AG09309 (cell line): ENCODE results near the gene MAB21L4.

ENCODE experiments used
- DNase-seq: peaks from one replicate; pipeline ENCODE4 v3.0.0-alpha.2; 2010; ENCODE audit warnings: low read depth
- H3K4me3 ChIP-seq: 2 replicates; pipeline ENCODE4 v1.5.1; 2011; ENCODE audit warnings: mild to moderate bottlenecking, low read depth, low read length, moderate library complexity; ENCODE audit not compliant: control insufficient read depth
- CTCF ChIP-seq: IDR thresholded peaks from 2 replicates; pipeline ENCODE4 v1.5.1; 2011; ENCODE audit warnings: mild to moderate bottlenecking, low read depth, low read length, inconsistent platforms; ENCODE audit not compliant: insufficient read depth, control insufficient read depth; ENCODE audit errors: missing control alignments

Gene MAB21L4

GRCh38 chr2:240902615-240903041 is 6.7 kb upstream of the MAB21L4 start:
- no peak for DNase-seq
- TF ChIP-seq CTCF: no peak
- H3K4me3 ChIP-seq: no peak overlapping the region

DNA sequence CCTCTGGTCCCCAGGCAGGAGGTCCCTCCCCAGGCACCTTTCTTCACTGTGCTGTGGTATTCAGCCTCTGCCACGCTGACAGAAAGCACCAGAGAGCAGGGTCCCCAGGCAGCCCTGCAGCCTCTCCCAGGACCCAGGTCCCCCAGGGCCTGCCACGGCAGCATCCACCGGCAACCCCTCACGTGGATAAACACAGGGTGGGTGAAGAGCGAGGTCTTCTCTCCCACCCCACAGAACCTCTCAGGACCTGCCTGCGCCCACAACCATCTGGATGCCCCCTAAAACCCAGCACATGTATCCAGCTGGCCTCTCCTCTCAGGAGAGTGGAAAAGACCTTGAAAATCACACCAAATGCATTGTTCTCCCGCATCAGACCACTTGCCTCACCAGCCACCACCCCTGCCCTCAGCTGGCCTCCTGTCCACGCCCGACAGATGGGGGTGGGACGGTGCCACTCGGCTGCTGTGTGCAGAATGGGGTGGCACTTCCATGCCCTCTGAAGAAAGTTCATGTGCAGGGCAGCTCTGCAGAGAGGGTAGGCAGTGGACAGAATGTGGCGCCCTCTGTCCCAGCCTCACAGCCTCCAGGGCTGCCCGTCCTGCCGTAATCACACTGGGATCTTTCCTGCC is 6.1 kb upstream of the MAB21L4 start:
- no peak overlapping the region for H3K4me3 ChIP-seq
- TF ChIP-seq CTCF: no peak
- no peak for DNase-seq

DNA sequence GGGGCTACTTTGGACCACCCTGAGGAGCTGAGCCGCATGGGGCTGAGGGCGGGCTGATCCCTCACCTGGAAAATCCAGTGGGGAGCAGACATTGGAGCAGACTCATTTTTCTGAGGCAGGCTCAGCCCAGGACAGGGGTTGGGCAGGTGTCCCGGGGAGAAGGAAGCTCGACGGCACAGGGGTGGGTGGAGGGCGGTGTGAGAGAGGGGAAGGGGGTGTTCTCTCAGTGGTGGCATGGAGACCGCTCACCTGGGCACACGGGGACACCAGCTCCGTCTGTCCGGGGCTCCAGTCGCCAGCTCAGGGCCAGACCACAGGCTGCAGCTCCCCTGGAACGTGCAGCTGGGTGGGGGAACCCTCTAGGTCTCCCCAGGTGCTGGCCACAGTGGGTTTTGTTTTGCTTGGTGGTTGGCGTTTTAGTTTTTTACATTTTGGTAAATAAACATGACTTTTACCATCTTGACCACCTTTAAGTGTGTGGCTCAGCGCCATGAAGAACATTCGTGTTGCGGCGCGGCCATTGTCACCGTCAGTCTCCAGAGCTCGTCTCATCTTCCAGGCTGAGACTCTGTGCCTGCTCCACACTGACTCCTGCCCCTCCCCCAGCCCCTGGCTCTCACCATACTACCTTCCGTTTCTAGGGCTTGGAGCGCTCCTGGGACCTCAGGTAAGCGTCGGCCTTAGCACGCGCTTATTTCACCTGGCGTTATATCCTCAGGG is 4.3 kb upstream of the MAB21L4 start:
- no peak overlapping the region for H3K4me3 ChIP-seq
- no peak for TF ChIP-seq CTCF
- DNase-seq: no peak

GRCh38 chr2:240899468-240899865 is 3.5 kb upstream of the MAB21L4 start:
- no peak for TF ChIP-seq CTCF
- DNase-seq: no peak
- no peak overlapping the region for H3K4me3 ChIP-seq

DNA sequence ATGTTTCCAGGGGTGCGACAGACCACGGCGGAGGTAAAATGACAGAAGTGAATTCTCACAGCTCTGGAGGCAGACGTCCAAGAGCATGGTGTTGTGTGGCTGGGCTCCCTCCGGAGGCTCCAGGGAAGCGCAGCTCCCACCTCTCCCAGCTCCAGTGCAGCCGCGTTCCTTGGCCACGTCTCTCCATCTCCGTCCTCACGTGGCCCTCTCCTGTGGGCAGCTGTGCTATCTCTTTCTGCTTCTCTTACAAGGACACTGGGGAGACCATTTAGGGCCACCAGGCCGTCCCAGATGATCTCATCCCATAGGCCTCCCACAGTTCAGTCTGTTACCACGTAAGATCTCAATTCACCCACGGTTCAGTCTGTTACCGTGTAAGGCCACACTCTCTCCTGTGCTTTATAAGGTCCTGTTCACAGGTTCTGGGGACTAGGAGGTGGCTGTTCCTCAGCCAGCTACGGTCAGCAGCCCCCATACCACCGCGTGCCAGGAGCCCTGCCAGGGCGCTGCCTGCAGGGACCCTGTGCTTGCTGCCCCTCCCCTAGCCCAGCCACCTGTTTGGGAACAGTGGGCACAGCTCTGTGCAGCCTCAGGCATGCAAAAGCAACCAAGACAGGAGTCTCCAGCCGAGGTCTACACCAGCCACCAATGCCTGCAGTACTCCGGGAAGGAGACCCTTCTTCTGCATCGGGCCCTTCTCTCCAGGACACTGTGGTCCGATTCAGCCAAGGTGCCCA is 2.9 kb upstream of the MAB21L4 start:
- no peak overlapping the region for H3K4me3 ChIP-seq
- no peak for DNase-seq
- no peak for TF ChIP-seq CTCF

GRCh38 chr2:240898108-240898730 is 2.3 kb upstream of the MAB21L4 start:
- TF ChIP-seq CTCF: no peak
- H3K4me3 ChIP-seq: no peak overlapping the region
- DNase-seq: no peak
